Measurements from ENCODE around the gene APBB1IP.

The APBB1IP gene

GRCh38 chr10:26486990-26487850 lies 49.1 kb downstream of the APBB1IP start (continued):
- TF ChIP-seq, protein P1, sequence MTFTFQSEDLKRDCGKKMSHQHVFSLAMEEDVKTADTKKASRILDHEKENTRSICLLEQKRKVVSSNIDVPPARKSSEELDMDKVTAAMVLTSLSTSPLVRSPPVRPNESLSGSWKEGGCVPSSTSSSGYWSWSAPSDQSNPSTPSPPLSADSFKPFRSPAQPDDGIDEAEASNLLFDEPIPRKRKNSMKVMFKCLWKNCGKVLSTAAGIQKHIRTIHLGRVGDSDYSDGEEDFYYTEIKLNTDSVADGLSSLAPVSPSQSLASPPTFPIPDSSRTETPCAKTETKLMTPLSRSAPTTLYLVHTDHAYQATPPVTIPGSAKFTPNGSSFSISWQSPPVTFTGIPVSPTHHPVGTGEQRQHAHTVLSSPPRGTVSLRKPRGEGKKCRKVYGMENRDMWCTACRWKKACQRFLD (tag by site-specific recombination; IDR thresholded peaks at IDR 0.05), result no peak
- TF ChIP-seq ZNF629 (tag by site-specific recombination; IDR thresholded peaks at IDR 0.05) (peak; percentile 59), SCRT2 (tag by site-specific recombination; IDR thresholded peaks at IDR 0.05) (peak; percentile 88), ZNF121 (tag by site-specific recombination; IDR thresholded peaks at IDR 0.05) (no peak), ZNF658 (tag by site-specific recombination; IDR thresholded peaks at IDR 0.05) (no peak), ZNF660 (tag by site-specific recombination; IDR thresholded peaks at IDR 0.05) (0 out of 2 replicates have a peak, but pooled peaks have one; percentile 33), KLF9 (tag by site-specific recombination; IDR thresholded peaks at IDR 0.05; ENCODE audit: low read depth) (no peak), ZNF248 (tag by site-specific recombination; IDR thresholded peaks at IDR 0.05) (no peak), SP7 (tag by site-specific recombination; IDR thresholded peaks at IDR 0.05) (0 out of 2 replicates have a peak, but pooled peaks have one; percentile 39), ZNF670 (tag by site-specific recombination; IDR thresholded peaks at IDR 0.05; ENCODE audit: low read depth) (no peak)
- TF ChIP-seq, protein P2, sequence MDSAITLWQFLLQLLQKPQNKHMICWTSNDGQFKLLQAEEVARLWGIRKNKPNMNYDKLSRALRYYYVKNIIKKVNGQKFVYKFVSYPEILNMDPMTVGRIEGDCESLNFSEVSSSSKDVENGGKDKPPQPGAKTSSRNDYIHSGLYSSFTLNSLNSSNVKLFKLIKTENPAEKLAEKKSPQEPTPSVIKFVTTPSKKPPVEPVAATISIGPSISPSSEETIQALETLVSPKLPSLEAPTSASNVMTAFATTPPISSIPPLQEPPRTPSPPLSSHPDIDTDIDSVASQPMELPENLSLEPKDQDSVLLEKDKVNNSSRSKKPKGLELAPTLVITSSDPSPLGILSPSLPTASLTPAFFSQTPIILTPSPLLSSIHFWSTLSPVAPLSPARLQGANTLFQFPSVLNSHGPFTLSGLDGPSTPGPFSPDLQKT (IDR thresholded peaks at IDR 0.05; ENCODE audit: borderline replicate concordance, low read depth, low read length), result no peak
- TF ChIP-seq, protein P3, sequence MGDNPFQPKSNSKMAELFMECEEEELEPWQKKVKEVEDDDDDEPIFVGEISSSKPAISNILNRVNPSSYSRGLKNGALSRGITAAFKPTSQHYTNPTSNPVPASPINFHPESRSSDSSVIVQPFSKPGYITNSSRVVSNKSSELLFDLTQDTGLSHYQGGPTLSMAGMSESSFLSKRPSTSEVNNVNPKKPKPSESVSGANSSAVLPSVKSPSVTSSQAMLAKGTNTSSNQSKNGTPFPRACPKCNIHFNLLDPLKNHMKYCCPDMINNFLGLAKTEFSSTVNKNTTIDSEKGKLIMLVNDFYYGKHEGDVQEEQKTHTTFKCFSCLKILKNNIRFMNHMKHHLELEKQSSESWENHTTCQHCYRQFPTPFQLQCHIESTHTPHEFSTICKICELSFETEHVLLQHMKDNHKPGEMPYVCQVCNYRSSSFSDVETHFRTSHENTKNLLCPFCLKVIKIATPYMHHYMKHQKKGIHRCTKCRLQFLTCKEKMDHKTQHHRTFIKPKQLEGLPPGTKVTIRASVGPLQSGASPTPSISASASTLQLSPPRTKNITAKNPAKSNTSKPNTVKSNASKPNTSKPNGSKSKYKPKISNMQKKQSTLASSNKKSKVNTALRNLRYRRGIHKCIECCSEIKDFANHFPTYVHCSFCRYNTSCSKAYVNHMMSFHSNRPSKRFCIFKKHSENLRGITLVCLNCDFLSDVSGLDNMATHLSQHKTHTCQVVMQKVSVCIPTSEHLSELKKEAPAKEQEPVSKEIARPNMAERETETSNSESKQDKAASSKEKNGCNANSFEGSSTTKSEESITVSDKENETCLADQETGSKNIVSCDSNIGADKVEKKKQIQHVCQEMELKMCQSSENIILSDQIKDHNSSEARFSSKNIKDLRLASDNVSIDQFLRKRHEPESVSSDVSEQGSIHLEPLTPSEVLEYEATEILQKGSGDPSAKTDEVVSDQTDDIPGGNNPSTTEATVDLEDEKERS (tag by site-specific recombination; IDR thresholded peaks at IDR 0.05), result no peak

- no peaks in the 10 kb centered on the region for H3K36me3 ChIP-seq (ENCODE audit: control insufficient read depth in 2 of 2, insufficient read depth in 1 of 2, low read length in 2 of 2)
- H3K4me3 ChIP-seq (ENCODE audit: low read depth, low read length), result no peak overlapping the region
- no peaks in the 10 kb centered on the region for H3K9me3 ChIP-seq (ENCODE audit: control insufficient read depth, insufficient read depth, low read depth, low read length)
- POLR2A ChIA-PET, result no interaction called here
- TF ChIP-seq ZFHX2 (tag by site-specific recombination; conservative IDR thresholded peaks at IDR 0.05), result no peak
- no peak for TF ChIP-seq ZNF341 (tag by site-specific recombination; IDR thresholded peaks at IDR 0.05; ENCODE audit: low read depth)
- no peak for TF ChIP-seq KLF8 (tag by site-specific recombination; IDR thresholded peaks at IDR 0.05)
- no peak for TF ChIP-seq ZNF48 (tag by site-specific recombination; IDR thresholded peaks at IDR 0.05)
- no peak for TF ChIP-seq ZNF768 (tag by site-specific recombination; IDR thresholded peaks at IDR 0.05)
- no peak for TF ChIP-seq ZFP69B (tag by site-specific recombination; IDR thresholded peaks at IDR 0.05)
- TF ChIP-seq, protein P1 (tag by site-specific recombination; IDR thresholded peaks at IDR 0.05), result no peak
- TF ChIP-seq ZNF394 (tag by site-specific recombination; IDR thresholded peaks at IDR 0.05; ENCODE audit: borderline replicate concordance), result no peak
- no peak for TF ChIP-seq ZNF555 (tag by site-specific recombination; conservative IDR thresholded peaks at IDR 0.05)
- CTCF ChIA-PET, result interaction anchor here (3.8 kb wide), 1 partner anchor 15 kb away, joined by 16 read pairs; no protein-coding TSS in a partner anchor
- no peak overlapping the region for H3K27ac ChIP-seq (ENCODE audit: extremely low read depth, low read depth, low read length)
- H3K4me1 ChIP-seq (ENCODE audit: control insufficient read depth, insufficient read depth, low read length), result no peaks in the 10 kb centered on the region
Observed at GRCh38 chr10:26488344-26488743, 50.2 kb downstream of the APBB1IP start.

Measured in HEK293 (cell line).